GM23338 (cell line): Measurements from ENCODE around the gene FOXG1.

ENCODE experiments used
- CREB1 ChIP-seq: fragments of 250-450 bp; sonication (Bioruptor Pico); IDR thresholded peaks from 2 replicates; pipeline ENCODE4 v1.5.0; 2020; ENCODE audit warnings: low read depth, mild to moderate bottlenecking, moderate library complexity
- EZH2 ChIP-seq: fragments of 200-600 bp; sonication (generic); IDR thresholded peaks from one replicate; pipeline ENCODE4 v1.8.0; 2017; ENCODE audit warnings: antibody characterized with exemption, mild to moderate bottlenecking, low read depth; ENCODE audit not compliant: unreplicated experiment
- EZH2phosphoT487 ChIP-seq: fragments of 200-600 bp; sonication (generic); IDR thresholded peaks from one replicate; pipeline ENCODE4 v1.8.1; 2018; ENCODE audit warnings: antibody characterized with exemption; ENCODE audit not compliant: unreplicated experiment
- JUNB ChIP-seq: IDR thresholded peaks from one replicate; pipeline ENCODE4 v1.6.1; 2016; ENCODE audit warnings: antibody characterized with exemption; ENCODE audit not compliant: unreplicated experiment
- POLR2AphosphoS5 ChIP-seq: IDR thresholded peaks from 2 replicates; pipeline ENCODE4 v1.6.1; 2016; ENCODE audit warnings: antibody characterized with exemption, low read depth
- REST ChIP-seq: IDR thresholded peaks from one replicate; pipeline ENCODE4 v1.6.1; 2018; ENCODE audit warnings: antibody characterized with exemption; ENCODE audit not compliant: unreplicated experiment
- TF ChIP-seq, protein P1 (sequence below), 2 experiments: fragments of 200-600 bp in 1 of 2; sonication (generic) in 1 of 2; conservative IDR thresholded peaks; 2 replicates each; pipeline versions ENCODE4 v1.5.1 to v1.6.1; 2016 to 2017; ENCODE audit warnings: antibody characterized with exemption in 2 of 2, low read depth in 2 of 2, mild to moderate bottlenecking in 2 of 2, moderate library complexity in 1 of 2

DNA sequence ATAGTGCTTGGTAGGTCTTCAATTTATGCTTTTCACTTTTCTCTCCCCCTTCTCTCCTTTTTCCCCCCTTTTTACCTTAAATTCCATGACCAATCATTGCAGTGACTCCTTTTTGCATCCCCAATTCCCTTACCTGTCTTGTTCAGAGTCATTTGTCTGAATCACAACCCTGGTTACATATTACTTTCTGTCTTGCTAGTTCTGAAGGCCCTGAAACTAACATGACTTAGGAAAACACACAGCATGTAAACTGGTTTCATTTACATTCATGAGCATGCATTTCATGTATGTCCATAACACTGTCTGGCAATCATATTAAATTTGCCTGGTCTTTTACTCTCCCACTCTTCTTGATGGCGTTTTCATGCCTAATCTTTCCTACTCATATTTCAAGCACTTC, 20.3 kb upstream of the FOXG1 start:
- TF ChIP-seq, protein P1, sequence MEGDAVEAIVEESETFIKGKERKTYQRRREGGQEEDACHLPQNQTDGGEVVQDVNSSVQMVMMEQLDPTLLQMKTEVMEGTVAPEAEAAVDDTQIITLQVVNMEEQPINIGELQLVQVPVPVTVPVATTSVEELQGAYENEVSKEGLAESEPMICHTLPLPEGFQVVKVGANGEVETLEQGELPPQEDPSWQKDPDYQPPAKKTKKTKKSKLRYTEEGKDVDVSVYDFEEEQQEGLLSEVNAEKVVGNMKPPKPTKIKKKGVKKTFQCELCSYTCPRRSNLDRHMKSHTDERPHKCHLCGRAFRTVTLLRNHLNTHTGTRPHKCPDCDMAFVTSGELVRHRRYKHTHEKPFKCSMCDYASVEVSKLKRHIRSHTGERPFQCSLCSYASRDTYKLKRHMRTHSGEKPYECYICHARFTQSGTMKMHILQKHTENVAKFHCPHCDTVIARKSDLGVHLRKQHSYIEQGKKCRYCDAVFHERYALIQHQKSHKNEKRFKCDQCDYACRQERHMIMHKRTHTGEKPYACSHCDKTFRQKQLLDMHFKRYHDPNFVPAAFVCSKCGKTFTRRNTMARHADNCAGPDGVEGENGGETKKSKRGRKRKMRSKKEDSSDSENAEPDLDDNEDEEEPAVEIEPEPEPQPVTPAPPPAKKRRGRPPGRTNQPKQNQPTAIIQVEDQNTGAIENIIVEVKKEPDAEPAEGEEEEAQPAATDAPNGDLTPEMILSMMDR (conservative IDR thresholded peaks at IDR 0.05; ENCODE audit: low read depth in 2 of 2) = no peak
- TF ChIP-seq JUNB (no peak), REST (no peak), POLR2AphosphoS5 (no peak), EZH2 (no peak), CREB1 (CRISPR knock-in tag) (no peak), EZH2phosphoT487 (no peak)
